Tibial artery (tissue), 4 donors: ENCODE results near the gene TNFAIP3.

Source experiments
- DNase-seq, 2 donors: peaks; one replicate each; pipeline ENCODE4 v3.0.0-alpha.2; 2019
- H3K27ac ChIP-seq, 2 donors: fragments of 200-600 bp; sonication (generic) in 1 of 2; 1 replicate in 1 of 2; 2 replicates in 1 of 2; pipeline ENCODE4 v1.5.1; 2018 to 2019; ENCODE audit warnings: mild to moderate bottlenecking in 1 of 2
- H3K27me3 ChIP-seq, 2 donors: fragments of 200-600 bp; sonication (generic) in 1 of 2; one replicate each; pipeline versions ENCODE4 v1.5.1 to v1.6.0; 2016 to 2019
- H3K36me3 ChIP-seq, 3 donors: fragments of 200-600 bp; sonication (generic) in 2 of 3; one replicate each; pipeline ENCODE4 v1.5.1; 2016 to 2019; ENCODE audit warnings: mild to moderate bottlenecking in 2 of 3
- H3K4me1 ChIP-seq, 4 donors: fragments of 200-600 bp; sonication (generic) in 2 of 4; 1 replicate in 3 of 4; 2 replicates in 1 of 4; pipeline ENCODE4 v1.5.1; 2016 to 2019
- H3K4me3 ChIP-seq, 2 donors: fragments of 200-600 bp; sonication (generic) in 1 of 2; 1 replicate in 1 of 2; 2 replicates in 1 of 2; pipeline ENCODE4 v1.5.1; 2018 to 2019; ENCODE audit warnings: mild to moderate bottlenecking in 2 of 2
- H3K9me3 ChIP-seq, 3 donors: fragments of 200-600 bp; sonication (generic) in 1 of 3; one replicate each; pipeline ENCODE4 v1.5.1; 2016 to 2019
- intact Hi-C: fragments of 100-400 bp; cut with DNase I; formaldehyde crosslinking; loops from one replicate; pipeline ENCODE4 v1.15.0; 2023; ENCODE audit warnings: low total_unique reads
- TF ChIP-seq, protein P1 (sequence below), 2 experiments: fragments of 200-600 bp in 1 of 2; fragments of 450-650 bp in 1 of 2; IDR thresholded peaks; one replicate each; pipeline ENCODE4 v1.5.1; 2017 to 2019; ENCODE audit warnings: antibody characterized with exemption in 2 of 2, mild to moderate bottlenecking in 1 of 2, moderate library complexity in 1 of 2

TNFAIP3 gene

DNA sequence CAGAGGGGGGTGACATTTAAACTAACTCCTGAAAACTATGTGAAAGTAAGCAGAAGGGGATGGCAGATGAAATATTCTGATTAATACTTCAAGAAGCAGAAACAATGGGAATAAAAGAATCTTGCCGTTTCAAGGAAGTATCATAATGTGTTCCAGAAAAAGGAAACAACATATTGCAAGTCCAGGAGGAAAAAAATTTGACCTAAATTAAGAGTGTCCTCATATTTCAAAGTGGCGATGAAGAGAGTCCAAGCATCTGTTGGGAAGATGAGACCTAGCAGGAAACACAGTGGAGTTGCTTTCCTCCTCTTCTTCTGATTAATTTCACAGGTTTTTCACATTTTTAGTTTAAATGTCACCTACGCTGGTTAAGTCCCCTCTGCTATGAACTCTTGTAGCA is 45.6 kb upstream of the TNFAIP3 start:
- Histone ChIP-seq H3K9me3 (no peaks in the 10 kb centered on the region), H3K4me3 (no peak overlapping the region), H3K36me3 (no peaks in the 10 kb centered on the region), H3K27me3 (no peaks in the 10 kb centered on the region), H3K4me1 (peaks cover 0 to 6% (median 0%) of the 10 kb centered on the region in 4 donors), H3K27ac (no peak overlapping the region)
- TF ChIP-seq, protein P1, sequence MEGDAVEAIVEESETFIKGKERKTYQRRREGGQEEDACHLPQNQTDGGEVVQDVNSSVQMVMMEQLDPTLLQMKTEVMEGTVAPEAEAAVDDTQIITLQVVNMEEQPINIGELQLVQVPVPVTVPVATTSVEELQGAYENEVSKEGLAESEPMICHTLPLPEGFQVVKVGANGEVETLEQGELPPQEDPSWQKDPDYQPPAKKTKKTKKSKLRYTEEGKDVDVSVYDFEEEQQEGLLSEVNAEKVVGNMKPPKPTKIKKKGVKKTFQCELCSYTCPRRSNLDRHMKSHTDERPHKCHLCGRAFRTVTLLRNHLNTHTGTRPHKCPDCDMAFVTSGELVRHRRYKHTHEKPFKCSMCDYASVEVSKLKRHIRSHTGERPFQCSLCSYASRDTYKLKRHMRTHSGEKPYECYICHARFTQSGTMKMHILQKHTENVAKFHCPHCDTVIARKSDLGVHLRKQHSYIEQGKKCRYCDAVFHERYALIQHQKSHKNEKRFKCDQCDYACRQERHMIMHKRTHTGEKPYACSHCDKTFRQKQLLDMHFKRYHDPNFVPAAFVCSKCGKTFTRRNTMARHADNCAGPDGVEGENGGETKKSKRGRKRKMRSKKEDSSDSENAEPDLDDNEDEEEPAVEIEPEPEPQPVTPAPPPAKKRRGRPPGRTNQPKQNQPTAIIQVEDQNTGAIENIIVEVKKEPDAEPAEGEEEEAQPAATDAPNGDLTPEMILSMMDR (IDR thresholded peaks at IDR 0.05), result no peak
- DNase-seq, result no peak
- intact Hi-C loops, result no loop called here

DNA sequence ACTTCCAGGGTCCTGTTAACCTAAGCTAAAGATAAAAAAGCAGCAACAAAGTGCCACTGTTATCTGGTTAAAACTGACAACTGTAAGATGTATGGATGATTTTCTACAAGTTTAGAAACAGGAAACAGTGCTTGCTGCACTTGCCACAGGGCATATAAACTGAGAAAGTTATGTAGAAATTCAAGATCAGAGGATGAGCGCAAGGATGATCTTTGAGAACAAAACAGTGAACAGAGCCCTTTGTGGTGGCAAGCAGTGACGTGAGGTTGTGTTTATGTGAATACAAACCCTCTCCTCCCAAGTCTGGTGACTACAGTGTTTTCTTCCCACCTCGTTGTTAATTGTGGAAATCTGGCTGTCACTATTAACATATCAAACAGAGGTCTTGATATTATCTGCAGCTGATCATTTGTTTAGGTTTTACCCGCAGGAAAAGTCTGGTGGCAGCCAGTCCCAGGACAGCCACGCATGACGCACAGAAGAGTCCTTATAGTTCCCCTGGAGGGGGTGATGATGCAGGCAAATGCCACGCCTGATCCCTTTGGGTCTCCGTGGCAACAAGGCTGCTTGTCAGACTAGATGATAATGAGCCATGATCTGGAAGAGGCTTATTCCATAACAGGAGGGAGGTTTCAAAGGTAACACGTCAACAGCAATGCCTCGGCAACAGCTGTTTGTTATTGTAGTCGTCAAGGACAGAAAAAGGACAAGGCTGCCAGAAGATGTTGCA is 43.1 kb upstream of the TNFAIP3 start:
- H3K36me3 ChIP-seq, result no peaks in the 10 kb centered on the region
- H3K9me3 ChIP-seq, result no peaks in the 10 kb centered on the region
- peak in 1 of 2 donors; percentile 29 for DNase-seq
- H3K4me3 ChIP-seq, result no peak overlapping the region
- no peak overlapping the region for H3K27ac ChIP-seq
- intact Hi-C loops, result no loop called here
- no peaks in the 10 kb centered on the region for H3K27me3 ChIP-seq
- peaks cover 0 to 6% (median 0%) of the 10 kb centered on the region in 4 donors for H3K4me1 ChIP-seq
- TF ChIP-seq, protein P1 (IDR thresholded peaks at IDR 0.05), result no peak

DNA sequence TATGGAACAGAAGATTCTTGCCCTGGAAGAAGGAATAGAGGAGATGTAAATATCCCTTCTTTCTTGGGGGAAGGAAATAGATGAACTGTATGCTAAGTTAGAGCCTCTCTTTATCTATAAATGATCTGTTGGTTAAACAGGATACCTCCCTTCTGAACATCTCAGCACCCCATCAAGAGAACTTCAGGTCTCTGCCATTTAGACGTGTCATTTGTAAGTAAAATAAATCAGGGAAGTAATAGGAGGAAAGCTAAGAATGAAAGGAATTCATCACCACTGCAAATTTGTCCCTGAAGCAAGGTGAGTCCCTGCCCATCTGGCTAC is 42.5 kb upstream of the TNFAIP3 start:
- H3K9me3 ChIP-seq, result no peaks in the 10 kb centered on the region
- no peak overlapping the region for H3K27ac ChIP-seq
- intact Hi-C loops, result no loop called here
- H3K36me3 ChIP-seq, result no peaks in the 10 kb centered on the region
- H3K27me3 ChIP-seq, result no peaks in the 10 kb centered on the region
- H3K4me1 ChIP-seq, result peaks cover 0 to 6% (median 0%) of the 10 kb centered on the region in 4 donors
- DNase-seq, result no peak
- TF ChIP-seq, protein P1 (IDR thresholded peaks at IDR 0.05), result no peak
- no peak overlapping the region for H3K4me3 ChIP-seq

DNA sequence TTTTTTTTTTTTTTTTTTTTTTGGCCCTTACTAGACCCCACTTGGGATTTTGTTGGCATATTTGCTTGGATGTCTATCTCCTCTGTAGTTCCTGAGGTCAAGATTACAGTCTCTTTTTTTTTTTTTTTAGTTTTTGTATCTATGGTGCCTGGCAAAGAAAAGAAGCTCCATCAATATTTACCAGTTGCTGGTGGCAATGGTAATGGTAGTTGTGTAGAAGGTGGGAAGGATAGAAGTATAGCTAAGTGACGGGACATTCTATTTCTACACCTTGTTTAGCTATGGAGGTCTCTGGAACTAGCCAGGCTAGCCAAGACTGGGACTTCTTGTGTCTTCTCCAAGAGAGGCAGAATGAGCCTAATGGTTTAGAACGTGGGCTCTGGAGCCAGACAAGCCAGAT is 42.2 kb upstream of the TNFAIP3 start:
- H3K4me1 ChIP-seq, result peaks cover 0 to 6% (median 0%) of the 10 kb centered on the region in 4 donors
- TF ChIP-seq, protein P1 (IDR thresholded peaks at IDR 0.05), result no peak
- no peaks in the 10 kb centered on the region for H3K27me3 ChIP-seq
- H3K9me3 ChIP-seq, result no peaks in the 10 kb centered on the region
- no peak overlapping the region for H3K4me3 ChIP-seq
- no peak overlapping the region for H3K27ac ChIP-seq
- no peaks in the 10 kb centered on the region for H3K36me3 ChIP-seq
- DNase-seq, result no peak
- intact Hi-C loops, result no loop called here

DNA sequence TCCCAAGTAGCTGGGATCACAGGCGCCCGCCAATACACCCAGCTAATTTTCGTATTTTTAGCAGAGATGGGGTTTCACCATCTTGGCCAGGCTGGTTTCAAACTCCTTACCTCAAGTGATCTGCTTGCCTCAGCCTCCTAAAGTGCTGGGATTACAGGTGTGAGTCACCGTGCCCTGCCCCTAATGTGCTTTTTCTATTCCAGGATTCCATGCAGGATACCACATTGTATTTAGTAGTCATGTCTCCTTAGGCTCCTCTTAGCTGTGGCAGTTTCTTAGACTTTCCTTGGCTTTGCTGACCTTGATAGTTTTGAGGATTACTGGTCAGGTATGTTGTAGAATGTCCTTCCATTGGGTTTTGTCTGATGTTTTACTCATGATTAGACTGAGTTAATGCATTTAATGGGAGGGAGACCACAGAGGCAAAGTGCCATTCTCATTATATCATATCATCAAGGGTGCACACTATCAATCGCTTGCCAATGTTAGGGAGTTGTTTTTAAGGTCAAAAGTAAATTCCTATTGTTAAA is 39.6 kb upstream of the TNFAIP3 start:
- Histone ChIP-seq H3K27ac (no peak overlapping the region), H3K36me3 (no peaks in the 10 kb centered on the region), H3K27me3 (no peaks in the 10 kb centered on the region), H3K4me3 (no peak overlapping the region), H3K9me3 (no peaks in the 10 kb centered on the region), H3K4me1 (peaks cover 0 to 6% (median 0%) of the 10 kb centered on the region in 4 donors)
- intact Hi-C loops, result no loop called here
- no peak for DNase-seq
- TF ChIP-seq, protein P1 (IDR thresholded peaks at IDR 0.05), result no peak
